Measurements from ENCODE around the gene ALG14.
"Not testable (repeated sequence)": the region's sequence is repeated elsewhere in the genome, so short reads cannot be mapped to it uniquely, and the experiment has no call there.

GRCh38 chr1:94995536-94995935 lies 77.2 kb downstream of the ALG14 start:
- not testable (repeated sequence) for TF ChIP-seq EP300 (IDR thresholded peaks at IDR 0.05; ENCODE audit: borderline replicate concordance in 1 of 2, low read depth in 1 of 2, low read length in 1 of 2); POLR2AphosphoS5 (IDR thresholded peaks at IDR 0.05; ENCODE audit: low read depth, low read length); EZH2phosphoT487 (IDR thresholded peaks at IDR 0.05; ENCODE audit: borderline replicate concordance, low read depth); CTCF (IDR thresholded peaks at IDR 0.05); JUND (IDR thresholded peaks at IDR 0.05); NFIC (IDR thresholded peaks at IDR 0.05; ENCODE audit: borderline replicate concordance); USF2 (IDR thresholded peaks at IDR 0.05; ENCODE audit: borderline replicate concordance, low read depth, low read length)

Data from SK-N-SH (cell line).